ENCODE data around the gene PHACTR3. TPM values are rescaled to one million over a fixed set of nuclear protein-coding genes. Genes with fewer than 3 reads are reported as not detected.

The PHACTR3 gene
- total RNA-seq, 1 experiment from 2014 or later: 30.6 TPM

GRCh38 chr20:59809630-59810448, 205.5 kb downstream of the PHACTR3 start:
- Histone ChIP-seq H3F3A (ENCODE audit: low read length, unreplicated experiment) (no peaks in the 10 kb centered on the region), H3K4me1 (ENCODE audit: insufficient read depth, low read length) (no peaks in the 10 kb centered on the region), H3K4me2 (ENCODE audit: low read length) (no peak overlapping the region), H3K9me3 (ENCODE audit: low read length) (no peaks in the 10 kb centered on the region), H3K27me3 (ENCODE audit: low read length) (no peaks in the 10 kb centered on the region), H3K4me3 (ENCODE audit: low read length) (no peak overlapping the region), H4K20me1 (ENCODE audit: low read length) (no peaks in the 10 kb centered on the region), H3K36me3 (ENCODE audit: low read depth, low read length) (no peaks in the 10 kb centered on the region), H3K79me2 (ENCODE audit: low read length) (no peaks in the 10 kb centered on the region), H3K9ac (ENCODE audit: low read length) (no peak overlapping the region), H2AFZ (ENCODE audit: low read length) (no peak overlapping the region), H3K9me2 (replicated peaks; ENCODE audit: low read length) (no peaks in the 10 kb centered on the region), H3K27ac (ENCODE audit: low read length) (no peak overlapping the region)
- intact Hi-C loops (cut with micrococcal nuclease): no loop called here
- TF ChIP-seq EZH2 (IDR thresholded peaks at IDR 0.05; ENCODE audit: low read length, unreplicated experiment) (no peak), EZH2phosphoT487 (IDR thresholded peaks at IDR 0.05; ENCODE audit: borderline replicate concordance, low read length) (no peak), CTCF (conservative IDR thresholded peaks at IDR 0.05; ENCODE audit: low read depth, low read length) (no peak)
- CTCF ChIA-PET: no interaction called here
- BruUV-seq (replicated peaks): no TSS peak
- ATAC-seq: no peak
- POLR2A ChIA-PET (ENCODE audit: unreplicated experiment): no interaction called here
- no peak for DNase-seq

- H3F3A ChIP-seq (ENCODE audit: low read length, unreplicated experiment): no peaks in the 10 kb centered on the region
- no peak overlapping the region for H3K4me2 ChIP-seq (ENCODE audit: low read length)
- no peaks in the 10 kb centered on the region for H3K79me2 ChIP-seq (ENCODE audit: low read length)
- H3K9ac ChIP-seq (ENCODE audit: low read length): no peak overlapping the region
- H3K27ac ChIP-seq (ENCODE audit: low read length): no peak overlapping the region
- intact Hi-C loops (cut with micrococcal nuclease): no loop called here
- H3K27me3 ChIP-seq (ENCODE audit: low read length): no peaks in the 10 kb centered on the region
- ATAC-seq: no peak
- no peak for DNase-seq
- H3K9me3 ChIP-seq (ENCODE audit: low read length): no peaks in the 10 kb centered on the region
- ChIA-PET POLR2A (ENCODE audit: unreplicated experiment) (no interaction called here), CTCF (no interaction called here)
- no peaks in the 10 kb centered on the region for H4K20me1 ChIP-seq (ENCODE audit: low read length)
- H3K4me3 ChIP-seq (ENCODE audit: low read length): no peak overlapping the region
- BruUV-seq (replicated peaks): no TSS peak
- H2AFZ ChIP-seq (ENCODE audit: low read length): no peak overlapping the region
- no peaks in the 10 kb centered on the region for H3K9me2 ChIP-seq (replicated peaks; ENCODE audit: low read length)
- TF ChIP-seq EZH2phosphoT487 (IDR thresholded peaks at IDR 0.05; ENCODE audit: borderline replicate concordance, low read length) (no peak), EZH2 (IDR thresholded peaks at IDR 0.05; ENCODE audit: low read length, unreplicated experiment) (no peak), CTCF (conservative IDR thresholded peaks at IDR 0.05; ENCODE audit: low read depth, low read length) (no peak)
- H3K4me1 ChIP-seq (ENCODE audit: insufficient read depth, low read length): no peaks in the 10 kb centered on the region
- no peaks in the 10 kb centered on the region for H3K36me3 ChIP-seq (ENCODE audit: low read depth, low read length)
Measured at GRCh38 chr20:59810449-59811187, 206.3 kb downstream of the PHACTR3 start.
